RWPE1 (cell line): ENCODE results near the gene TSPAN5.
"Not testable (repeated sequence)": the region's sequence is repeated elsewhere in the genome, so short reads cannot be mapped to it uniquely, and the experiment has no call there.

Experiments used
- CTCF ChIA-PET: fragments of 350-600 bp; sonication (Branson Sonifier 250); formaldehyde crosslinking; extraction: SDS; loops from one replicate; lab custom pipeline; 2021; lab: Yijun Ruan, JAX
- POLR2A ChIA-PET: fragments of 400-600 bp; formaldehyde crosslinking; extraction: SDS; loops from one replicate; lab custom pipeline; 2020; ENCODE audit warnings: antibody characterized with exemption; ENCODE audit not compliant: low non-redundant PET; lab: Yijun Ruan, JAX
- DNase-seq: peaks from one replicate; pipeline ENCODE4 v3.0.0; 2012; ENCODE audit warnings: low spot score
- H3K27ac ChIP-seq: fragments of 450-650 bp; 2 replicates; pipeline ENCODE4 v1.5.1; 2017
- CTCF ChIP-seq: fragments of 450-650 bp; conservative IDR thresholded peaks from 2 replicates; pipeline ENCODE4 v1.5.1; 2017; ENCODE audit warnings: low read depth, mild to moderate bottlenecking

TSPAN5 gene

GRCh38 chr4:98485816-98486345 is 172.5 kb downstream of the TSPAN5 start:
- CTCF ChIA-PET = no interaction called here
- POLR2A ChIA-PET = interaction anchor here (0.6 kb wide), 1 partner anchor 9 kb away, joined by 3 read pairs; no protein-coding TSS in a partner anchor
- H3K27ac ChIP-seq = no peak overlapping the region
- DNase-seq = no peak
- no peak for TF ChIP-seq CTCF

GRCh38 chr4:98484031-98484430 is 174.4 kb downstream of the TSPAN5 start:
- no peak for TF ChIP-seq CTCF
- CTCF ChIA-PET = interaction anchor here (0.6 to 1.0 kb wide), 2 partner anchors 17 to 128 kb away, joined by 3 read pairs; no protein-coding TSS in a partner anchor
- POLR2A ChIA-PET = no interaction called here
- peak; percentile 57 for DNase-seq
- H3K27ac ChIP-seq = no peak overlapping the region

- peak overlapping the region; percentile 66 for H3K27ac ChIP-seq
- TF ChIP-seq CTCF = no peak
- DNase-seq = peak; percentile 59
- POLR2A ChIA-PET = no interaction called here
- CTCF ChIA-PET = no interaction called here
Measured at GRCh38 chr4:98482847-98483806, 175.3 kb downstream of the TSPAN5 start.

GRCh38 chr4:98482503-98482846 is 175.9 kb downstream of the TSPAN5 start:
- TF ChIP-seq CTCF = no peak
- ChIA-PET CTCF (no interaction called here), POLR2A (no interaction called here)
- DNase-seq = no peak
- no peak overlapping the region for H3K27ac ChIP-seq

GRCh38 chr4:98481167-98481566 is 177.2 kb downstream of the TSPAN5 start:
- no peak for TF ChIP-seq CTCF
- DNase-seq = no peak
- POLR2A ChIA-PET = no interaction called here
- H3K27ac ChIP-seq = no peak overlapping the region
- CTCF ChIA-PET = interaction anchor here (1.0 kb wide), 1 partner anchor 13 kb away, joined by 3 read pairs; no protein-coding TSS in a partner anchor

GRCh38 chr4:98480535-98480934 is 177.9 kb downstream of the TSPAN5 start:
- no peak for TF ChIP-seq CTCF
- ChIA-PET CTCF (interaction anchor here (1.0 kb wide), 1 partner anchor 13 kb away, joined by 3 read pairs; no protein-coding TSS in a partner anchor), POLR2A (no interaction called here)
- H3K27ac ChIP-seq = no peak overlapping the region
- no peak for DNase-seq

- POLR2A ChIA-PET, DNase-seq, H3K27ac ChIP-seq: not testable (repeated sequence)
- CTCF ChIA-PET = interaction anchor here (0.6 kb wide), 1 partner anchor 319 kb away, joined by 3 read pairs; no protein-coding TSS in a partner anchor
Measured at GRCh38 chr4:98479590-98479989, 178.8 kb downstream of the TSPAN5 start.
